PC-9 (cell line): ENCODE results near the gene INAFM2. TPM values are rescaled to one million over a fixed set of nuclear protein-coding genes. Genes with fewer than 3 reads are reported as not detected.
A peak's percentile ranks its signal among the peaks of the same experiment; 100 is the strongest.

Experiments
- BruUV-seq: library from RNA; stranded (reverse); fragments of 400-500 nt; replicated peaks from 2 replicates; lab custom pipeline; 2021; lab: Mats Ljungman, UMichigan
- CTCF ChIA-PET: fragments of 300-600 bp; sonication (Branson Sonifier 250); formaldehyde crosslinking; loops from one replicate; lab custom pipeline; 2022; ENCODE audit warnings: antibody characterized with exemption; lab: Charles Lee
- POLR2A ChIA-PET: fragments of 300-600 bp; sonication (Branson Sonifier 250); formaldehyde crosslinking; loops from one replicate; lab custom pipeline; 2022; ENCODE audit warnings: antibody characterized with exemption; ENCODE audit not compliant: unreplicated experiment; lab: Charles Lee
- DNase-seq, 2 experiments: peaks; one replicate each; pipeline versions ENCODE4 v3.0.0 to v3.0.0-alpha.2; 2015 to 2022; ENCODE audit warnings: mixed read lengths in 1 of 2
- H2AFZ ChIP-seq: fragments of 200-600 bp; sonication (generic); 2 replicates; pipeline ENCODE4 v1.8.1; 2017; ENCODE audit warnings: antibody characterized with exemption
- H3F3A ChIP-seq: fragments of 200-600 bp; sonication (generic); 2 replicates; pipeline ENCODE4 v1.8.1; 2017; ENCODE audit warnings: antibody characterized with exemption, mild to moderate bottlenecking, low read depth; ENCODE audit not compliant: insufficient read depth
- H3K27ac ChIP-seq: fragments of 200-600 bp; sonication (generic); 2 replicates; pipeline ENCODE4 v1.6.1; 2016; ENCODE audit warnings: mixed run types
- H3K27me3 ChIP-seq: fragments of 200-600 bp; sonication (generic); 2 replicates; pipeline ENCODE4 v1.6.1; 2016; ENCODE audit warnings: low read depth, mixed run types; ENCODE audit not compliant: insufficient read depth
- H3K36me3 ChIP-seq: fragments of 200-600 bp; sonication (generic); 2 replicates; pipeline ENCODE4 v1.6.1; 2016; ENCODE audit warnings: low read depth, mixed run types
- H3K4me1 ChIP-seq: fragments of 200-600 bp; sonication (generic); replicated peaks from 2 replicates; pipeline ENCODE4 v1.6.1; 2016; ENCODE audit warnings: mixed run types; ENCODE audit not compliant: insufficient read depth
- H3K4me2 ChIP-seq: fragments of 200-600 bp; sonication (generic); 2 replicates; pipeline ENCODE4 v1.6.1; 2017; ENCODE audit warnings: mixed run types
- H3K4me3 ChIP-seq: fragments of 200-600 bp; sonication (generic); 2 replicates; pipeline ENCODE4 v1.6.1; 2016; ENCODE audit warnings: mixed run types
- H3K79me2 ChIP-seq: fragments of 200-600 bp; sonication (generic); 2 replicates; pipeline ENCODE4 v1.6.1; 2017; ENCODE audit warnings: low read depth, mixed run types
- H3K9me2 ChIP-seq: fragments of 200-600 bp; sonication (generic); 2 replicates; pipeline ENCODE4 v1.8.1; 2017; ENCODE audit warnings: mild to moderate bottlenecking; ENCODE audit not compliant: insufficient read depth
- H3K9me3 ChIP-seq: fragments of 200-600 bp; sonication (generic); 2 replicates; pipeline ENCODE4 v1.8.1; 2016; ENCODE audit warnings: low read depth; ENCODE audit not compliant: insufficient read depth
- H4K20me1 ChIP-seq: fragments of 200-600 bp; sonication (generic); 2 replicates; pipeline ENCODE4 v1.8.1; 2017; ENCODE audit not compliant: insufficient read depth
- EZH2 ChIP-seq: fragments of 200-600 bp; sonication (generic); IDR thresholded peaks from 2 replicates; pipeline ENCODE4 v1.8.0; 2017; ENCODE audit warnings: antibody characterized with exemption, low read depth
- intact Hi-C: fragments of 100-400 bp; cut with micrococcal nuclease; formaldehyde crosslinking; loops from one replicate; pipeline ENCODE4 v1.10.0; 2022; ENCODE audit not compliant: unreplicated experiment
- total RNA-seq: library from RNA; stranded (reverse); gene quantifications from 2 replicates; pipeline ENCODE4 v1.2.3, GENCODE V29; 2021
- TF ChIP-seq, protein P1 (sequence below): fragments of 200-600 bp; sonication (generic); conservative IDR thresholded peaks from 2 replicates; pipeline ENCODE4 v1.6.1; 2017; ENCODE audit warnings: mixed run types, antibody characterized with exemption, mild to moderate bottlenecking, moderate library complexity

INAFM2 gene
- total RNA-seq, 1 experiment from 2014 or later, result 2.4 TPM

DNA sequence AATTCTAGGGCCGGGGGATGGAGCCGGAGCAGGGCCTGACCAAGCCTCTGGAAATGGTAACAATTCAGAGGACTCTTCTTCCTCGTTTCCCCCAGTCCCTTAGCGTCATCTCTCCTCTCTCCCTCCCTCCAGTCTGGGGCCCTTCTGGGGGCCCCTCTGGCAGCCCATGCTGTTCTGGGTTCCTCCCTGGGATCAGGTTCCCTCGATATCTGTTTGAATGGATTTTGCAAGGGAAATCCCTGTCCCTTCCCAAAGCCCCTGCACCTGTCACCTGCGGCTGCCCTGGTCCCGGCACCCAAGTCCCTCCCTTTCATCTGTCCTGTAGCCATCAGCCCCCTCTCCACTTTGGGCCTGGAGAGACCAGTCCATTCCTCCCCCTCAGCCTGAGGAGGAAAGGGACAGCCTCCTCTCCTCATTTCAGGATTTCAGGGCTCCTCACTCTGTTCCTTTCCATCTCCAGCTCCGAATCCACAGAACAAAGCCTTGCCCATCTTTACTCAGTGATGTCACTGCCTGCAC is 14.1 kb upstream of the INAFM2 start:
- no peaks in the 10 kb centered on the region for H3K9me3 ChIP-seq
- TF ChIP-seq, protein P1, sequence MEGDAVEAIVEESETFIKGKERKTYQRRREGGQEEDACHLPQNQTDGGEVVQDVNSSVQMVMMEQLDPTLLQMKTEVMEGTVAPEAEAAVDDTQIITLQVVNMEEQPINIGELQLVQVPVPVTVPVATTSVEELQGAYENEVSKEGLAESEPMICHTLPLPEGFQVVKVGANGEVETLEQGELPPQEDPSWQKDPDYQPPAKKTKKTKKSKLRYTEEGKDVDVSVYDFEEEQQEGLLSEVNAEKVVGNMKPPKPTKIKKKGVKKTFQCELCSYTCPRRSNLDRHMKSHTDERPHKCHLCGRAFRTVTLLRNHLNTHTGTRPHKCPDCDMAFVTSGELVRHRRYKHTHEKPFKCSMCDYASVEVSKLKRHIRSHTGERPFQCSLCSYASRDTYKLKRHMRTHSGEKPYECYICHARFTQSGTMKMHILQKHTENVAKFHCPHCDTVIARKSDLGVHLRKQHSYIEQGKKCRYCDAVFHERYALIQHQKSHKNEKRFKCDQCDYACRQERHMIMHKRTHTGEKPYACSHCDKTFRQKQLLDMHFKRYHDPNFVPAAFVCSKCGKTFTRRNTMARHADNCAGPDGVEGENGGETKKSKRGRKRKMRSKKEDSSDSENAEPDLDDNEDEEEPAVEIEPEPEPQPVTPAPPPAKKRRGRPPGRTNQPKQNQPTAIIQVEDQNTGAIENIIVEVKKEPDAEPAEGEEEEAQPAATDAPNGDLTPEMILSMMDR, result no peak
- no peak for TF ChIP-seq EZH2
- no peak overlapping the region for H2AFZ ChIP-seq
- H3K4me1 ChIP-seq, result peaks cover 9% of the 10 kb centered on the region
- no peak overlapping the region for H3K4me3 ChIP-seq
- no peak overlapping the region for H3K27ac ChIP-seq
- H3K27me3 ChIP-seq, result no peaks in the 10 kb centered on the region
- peaks cover 5% of the 10 kb centered on the region for H3F3A ChIP-seq
- BruUV-seq, result no TSS peak
- DNase-seq, result no peak
- ChIA-PET CTCF (interaction anchor here (0.6 to 1.9 kb wide), 5 partner anchors 18 to 225 kb away, joined by 3 to 11 read pairs (median 4); no protein-coding TSS in a partner anchor), POLR2A (interaction anchor here (0.7 kb wide), 1 partner anchor 30 kb away, joined by 5 read pairs; no protein-coding TSS in a partner anchor)
- no peaks in the 10 kb centered on the region for H3K9me2 ChIP-seq
- H3K4me2 ChIP-seq, result no peak overlapping the region
- no peaks in the 10 kb centered on the region for H3K79me2 ChIP-seq
- intact Hi-C loops, result no loop called here
- H3K36me3 ChIP-seq, result no peaks in the 10 kb centered on the region
- no peaks in the 10 kb centered on the region for H4K20me1 ChIP-seq

DNA sequence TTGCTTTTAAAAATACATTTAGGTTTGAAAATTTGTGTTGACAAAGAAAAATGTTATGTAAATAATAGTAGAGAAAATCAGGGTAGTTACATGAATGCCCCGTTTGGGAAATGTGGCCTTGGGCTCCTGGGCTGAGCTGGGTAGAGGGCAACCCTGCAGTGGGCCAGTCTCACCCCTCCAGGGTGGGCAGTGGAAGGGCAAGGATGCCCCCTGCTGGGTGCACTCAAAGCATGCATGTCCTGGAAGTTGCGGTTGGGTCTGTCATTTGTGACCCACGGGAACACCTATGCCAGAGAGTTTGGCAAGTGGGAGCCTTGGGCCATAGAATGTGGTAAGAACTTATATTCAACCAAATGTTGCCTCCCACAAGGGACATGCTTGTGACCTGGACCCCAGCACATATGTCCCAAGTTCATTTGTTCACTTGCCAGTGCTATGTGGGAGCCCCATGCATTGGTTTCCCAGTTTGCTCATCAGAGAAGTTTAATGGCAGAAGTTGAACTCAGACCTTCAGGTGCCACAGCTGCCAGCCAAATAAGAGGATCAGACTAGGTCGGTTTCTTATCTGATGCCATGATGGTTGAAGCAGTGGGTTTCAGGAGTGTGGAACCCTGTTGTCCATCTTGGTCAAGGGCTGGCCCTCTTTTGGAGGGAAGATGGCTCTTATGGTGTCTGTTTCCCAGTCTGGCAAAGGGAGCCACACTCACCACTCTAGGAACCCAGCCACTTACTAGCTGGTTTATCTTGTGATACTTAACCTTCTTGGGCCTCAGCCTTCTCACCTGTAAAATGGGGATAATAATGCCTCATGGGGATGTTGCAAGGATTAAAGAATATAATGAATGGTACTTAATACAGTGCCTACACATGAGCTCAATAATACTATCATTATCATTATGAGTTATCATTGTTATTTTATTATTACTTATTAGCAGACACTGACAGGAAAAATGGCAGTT is 13.2 kb upstream of the INAFM2 start:
- H3K9me3 ChIP-seq, result no peaks in the 10 kb centered on the region
- H2AFZ ChIP-seq, result no peak overlapping the region
- POLR2A ChIA-PET, result interaction anchor here (0.5 to 0.7 kb wide), 2 partner anchors 31 to 377 kb away, joined by 3 to 5 read pairs; partner anchors contain the start of gene EIF2AK4
- CTCF ChIA-PET, result interaction anchor here (0.6 to 1.9 kb wide), 3 partner anchors 19 to 65 kb away, joined by 5 to 11 read pairs (median 5); no protein-coding TSS in a partner anchor
- intact Hi-C loops, result loop anchor here (1.0 kb wide), 1 partner anchor 31 kb away; no protein-coding TSS in a partner anchor
- TF ChIP-seq, protein P1, result peak; percentile 74
- TF ChIP-seq EZH2, result no peak
- peak in 1 of 2 experiments; percentile 55 for DNase-seq
- H3K4me2 ChIP-seq, result no peak overlapping the region
- H4K20me1 ChIP-seq, result no peaks in the 10 kb centered on the region
- no peaks in the 10 kb centered on the region for H3K36me3 ChIP-seq
- no peak overlapping the region for H3K27ac ChIP-seq
- no TSS peak for BruUV-seq
- no peaks in the 10 kb centered on the region for H3K27me3 ChIP-seq
- H3F3A ChIP-seq, result peaks cover 5% of the 10 kb centered on the region
- no peaks in the 10 kb centered on the region for H3K79me2 ChIP-seq
- peaks cover 9% of the 10 kb centered on the region for H3K4me1 ChIP-seq
- H3K4me3 ChIP-seq, result no peak overlapping the region
- H3K9me2 ChIP-seq, result no peaks in the 10 kb centered on the region

DNA sequence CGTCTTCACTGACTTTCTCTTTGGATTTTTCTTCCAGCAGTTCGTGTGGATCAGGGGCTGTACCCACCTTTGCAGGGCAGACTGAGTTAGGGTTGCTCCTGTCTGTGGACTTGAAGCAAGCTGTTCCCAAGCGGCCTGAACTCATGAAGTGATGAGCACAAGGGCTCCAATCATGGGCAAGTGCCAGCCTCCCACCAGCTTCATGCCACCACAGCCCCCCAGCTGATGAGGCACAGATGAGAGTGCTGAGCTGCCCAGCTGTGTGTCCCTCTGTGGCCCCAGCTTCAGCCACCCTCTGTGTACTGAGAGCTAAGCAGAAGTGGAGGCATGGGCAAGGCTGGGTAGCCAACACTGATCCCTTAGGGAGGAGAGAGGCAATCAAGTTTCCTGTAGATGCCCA is 12.5 kb upstream of the INAFM2 start:
- Histone ChIP-seq H3K9me2 (no peaks in the 10 kb centered on the region), H3F3A (peaks cover 5% of the 10 kb centered on the region), H4K20me1 (no peaks in the 10 kb centered on the region), H3K4me3 (no peak overlapping the region), H3K4me1 (peaks cover 9% of the 10 kb centered on the region), H3K27ac (no peak overlapping the region), H3K27me3 (no peaks in the 10 kb centered on the region), H3K79me2 (no peaks in the 10 kb centered on the region), H2AFZ (no peak overlapping the region), H3K36me3 (no peaks in the 10 kb centered on the region), H3K9me3 (no peaks in the 10 kb centered on the region), H3K4me2 (no peak overlapping the region)
- TF ChIP-seq EZH2, result no peak
- TF ChIP-seq, protein P1, result no peak
- POLR2A ChIA-PET, result no interaction called here
- no TSS peak for BruUV-seq
- intact Hi-C loops, result loop anchor here (1.0 kb wide), 1 partner anchor 32 kb away; no protein-coding TSS in a partner anchor
- DNase-seq, result no peak
- CTCF ChIA-PET, result interaction anchor here (0.6 kb wide), 2 partner anchors 11 to 64 kb away, joined by 5 to 8 read pairs; no protein-coding TSS in a partner anchor
